Superior temporal gyrus (tissue), 1 donor: ENCODE results near the gene TTYH3.
A peak's percentile ranks its signal among the peaks of the same experiment; 100 is the strongest.
"Not testable (repeated sequence)": the region's sequence is repeated elsewhere in the genome, so short reads cannot be mapped to it uniquely, and the experiment has no call there.

Source experiments
- DNase-seq: peaks from one replicate; pipeline ENCODE4 v3.0.0-alpha.2; 2016; ENCODE audit errors: extremely low spot score

Gene TTYH3

DNA sequence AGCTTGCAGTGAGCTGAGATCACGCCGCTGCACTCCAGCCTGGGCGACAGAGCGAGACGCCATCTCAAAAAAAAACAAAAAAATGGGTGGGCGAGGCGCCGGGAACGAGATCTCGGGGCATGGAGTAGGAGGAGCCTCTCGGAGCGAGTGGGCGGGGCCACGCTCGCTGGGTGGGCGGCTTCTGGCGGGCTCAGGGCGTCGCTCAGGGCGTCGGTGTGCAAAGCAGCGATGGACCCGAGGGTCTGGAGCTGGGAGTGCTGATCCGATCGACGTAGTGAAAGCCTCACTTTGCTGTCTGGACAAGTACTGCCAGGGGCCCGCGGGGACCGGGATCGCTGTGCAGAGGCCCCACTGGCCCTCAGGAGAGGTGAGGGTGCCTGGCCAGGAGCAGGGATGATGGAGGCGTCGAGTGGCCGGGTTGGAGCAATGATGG lies 33.6 kb downstream of the TTYH3 start:
- no peak for DNase-seq

DNA sequence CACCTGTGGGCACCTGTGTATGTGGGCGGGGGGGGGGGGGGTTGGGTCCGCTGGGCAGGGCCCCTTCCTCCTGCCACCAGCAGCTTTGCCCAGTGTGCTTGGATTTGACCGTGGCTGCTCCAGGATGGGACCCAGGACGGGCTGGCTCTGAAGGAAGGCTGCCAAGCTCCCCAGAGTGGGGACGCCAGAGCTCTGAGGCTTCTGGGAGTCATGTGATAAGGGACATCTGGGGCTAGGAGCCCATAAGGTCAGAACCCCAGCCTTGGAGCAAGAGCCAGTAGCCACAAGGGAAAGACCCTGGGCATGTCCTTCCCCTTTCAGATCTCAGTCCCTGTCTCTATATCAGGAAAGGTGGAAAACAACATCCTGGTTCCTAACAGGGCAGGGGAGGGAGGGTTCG lies 34.4 kb downstream of the TTYH3 start:
- no peak for DNase-seq

DNA sequence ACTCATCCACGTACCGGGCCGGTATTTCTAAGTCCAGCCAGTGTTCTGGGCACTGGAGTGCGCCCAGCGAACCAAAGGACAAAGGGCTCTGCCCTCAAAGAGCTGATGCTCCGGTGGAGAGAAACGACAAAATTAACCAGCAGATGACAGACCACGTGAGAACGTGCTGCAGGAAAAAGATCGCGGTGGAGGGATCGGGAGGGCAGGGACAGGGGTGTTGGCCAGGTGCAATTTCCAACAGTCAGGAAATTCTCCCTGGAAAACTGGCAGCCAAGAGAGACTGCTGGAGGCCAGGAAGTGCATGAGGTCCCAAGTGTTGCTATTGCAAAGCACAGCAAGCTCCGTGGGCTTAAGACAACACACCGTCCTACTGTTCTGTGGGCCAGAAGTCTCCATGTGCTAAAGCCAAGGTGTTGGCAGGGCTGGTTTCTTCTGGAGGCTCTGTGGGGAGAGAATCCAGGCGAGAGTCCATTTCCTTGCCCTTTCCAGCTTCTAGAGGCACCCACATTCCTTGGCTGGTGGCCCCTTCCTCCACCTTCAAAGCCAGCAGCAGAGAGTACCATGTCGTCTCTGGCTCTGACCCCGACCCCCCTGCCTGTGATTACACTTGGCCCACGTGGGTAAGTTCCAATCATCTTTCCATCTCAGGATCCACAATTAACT lies 34.9 kb downstream of the TTYH3 start:
- no peak for DNase-seq

DNA sequence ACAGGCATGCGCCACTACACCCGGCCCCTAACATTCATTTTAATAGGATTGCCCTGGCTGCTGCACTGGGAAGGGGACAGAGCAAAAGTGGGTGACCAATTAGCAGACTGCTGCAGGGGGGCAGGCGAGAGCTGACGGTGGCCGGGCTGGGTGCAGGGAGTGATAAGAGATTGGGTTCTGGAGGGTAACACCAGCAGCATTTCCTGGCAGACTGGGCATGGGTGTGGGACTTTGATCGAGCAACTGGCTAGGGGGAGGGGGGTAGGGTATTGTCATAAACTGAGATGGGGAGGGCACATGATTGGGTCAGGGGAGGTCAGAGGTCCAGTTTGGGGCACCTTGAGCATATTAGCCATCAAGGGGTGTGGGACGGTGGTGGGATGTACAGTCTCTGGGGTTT lies 36.1 kb downstream of the TTYH3 start:
- no peak for DNase-seq

DNA sequence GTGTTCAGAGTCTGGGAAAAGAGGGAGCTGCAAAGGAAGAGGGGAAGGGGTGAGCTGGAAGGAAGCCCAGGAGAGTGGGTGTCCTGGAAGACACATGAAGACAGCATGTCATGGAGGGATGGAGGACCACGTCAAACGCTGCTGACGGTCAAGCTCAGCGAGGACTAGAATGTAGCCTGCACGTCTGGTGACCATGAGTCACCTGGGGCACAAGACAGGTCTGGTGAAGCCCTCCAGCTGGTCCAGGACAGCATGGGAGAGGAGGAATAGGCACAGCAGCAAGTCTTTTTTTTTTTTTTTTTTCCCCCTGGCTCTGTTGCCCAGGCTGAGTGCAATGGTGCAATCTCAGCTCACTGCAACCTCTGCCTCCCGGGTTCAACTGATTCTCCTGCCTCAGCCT lies 36.6 kb downstream of the TTYH3 start:
- no peak for DNase-seq

DNA sequence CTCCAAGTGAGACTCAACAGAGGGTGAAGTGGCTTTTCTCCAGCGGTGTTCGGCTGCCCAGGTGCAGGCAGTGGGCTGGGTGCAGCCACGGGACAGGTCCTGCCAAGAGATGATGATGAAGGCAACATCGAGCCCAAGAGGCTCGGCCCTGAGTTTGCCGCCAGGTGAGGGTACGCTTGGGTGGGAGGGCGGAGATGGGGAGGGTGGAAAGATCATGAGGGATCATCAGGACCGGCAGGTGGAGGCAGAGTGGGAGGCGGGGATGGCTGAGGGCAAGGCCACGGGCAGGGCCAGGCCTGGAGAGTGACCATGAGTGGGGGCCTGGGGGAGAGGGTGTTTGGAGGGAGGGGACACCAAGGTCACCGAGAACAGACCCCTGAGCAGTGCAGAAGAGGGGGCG lies 38.4 kb downstream of the TTYH3 start:
- no peak for DNase-seq

DNA sequence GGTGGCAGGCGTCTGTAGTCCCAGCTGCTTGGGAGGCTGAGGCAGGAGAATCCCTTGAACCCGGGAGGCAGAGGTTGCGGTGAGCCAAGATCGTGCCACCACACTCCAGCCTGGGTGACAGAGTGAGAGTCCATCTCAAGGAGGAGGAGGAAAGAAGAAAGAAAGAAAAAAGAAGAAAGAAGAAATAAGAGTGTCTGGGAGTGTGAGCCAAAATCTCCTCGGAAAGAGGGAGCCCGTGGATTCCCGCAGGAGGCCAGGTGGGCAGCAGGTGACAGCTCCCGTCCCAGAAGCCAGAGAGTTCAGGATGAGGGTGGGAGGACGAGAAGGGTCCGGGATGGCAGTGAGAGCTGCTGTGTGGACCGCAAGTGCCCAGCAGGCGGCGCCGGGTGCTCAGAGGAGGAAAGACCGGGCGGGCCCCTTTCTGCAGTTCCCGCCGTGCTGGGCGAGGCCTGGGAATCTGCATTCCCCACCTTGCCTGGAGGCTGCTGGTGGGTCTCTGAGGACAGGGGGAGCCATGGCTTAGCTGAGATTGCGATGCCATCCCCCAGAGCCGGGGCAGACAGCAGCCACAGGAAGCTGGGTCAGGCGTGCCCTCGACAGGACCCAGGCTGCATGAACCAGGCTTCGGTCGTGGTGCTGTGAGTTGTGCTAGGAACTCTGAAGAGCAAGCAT lies 39.1 kb downstream of the TTYH3 start:
- DNase-seq, result peak; percentile 75

DNA sequence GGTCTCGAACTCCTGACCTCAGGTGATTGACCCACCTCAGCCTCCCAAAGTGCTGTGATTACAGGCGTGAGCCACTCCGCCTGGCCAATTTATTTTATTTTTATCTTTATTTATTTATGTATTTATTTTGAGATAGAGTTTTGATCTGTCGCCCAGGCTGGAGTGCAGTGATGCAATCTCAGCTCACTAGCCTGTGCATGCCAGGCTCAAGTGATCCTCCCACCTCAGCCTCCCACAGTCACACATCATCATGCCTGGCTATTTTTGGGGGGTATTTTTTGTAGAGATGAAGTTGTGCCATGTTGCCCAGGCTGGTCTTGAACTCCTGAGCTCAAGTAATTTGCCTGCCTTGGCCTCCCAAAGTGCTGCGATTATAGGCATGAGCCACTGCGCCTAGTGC lies 41.4 kb downstream of the TTYH3 start:
- not testable (repeated sequence) for DNase-seq

DNA sequence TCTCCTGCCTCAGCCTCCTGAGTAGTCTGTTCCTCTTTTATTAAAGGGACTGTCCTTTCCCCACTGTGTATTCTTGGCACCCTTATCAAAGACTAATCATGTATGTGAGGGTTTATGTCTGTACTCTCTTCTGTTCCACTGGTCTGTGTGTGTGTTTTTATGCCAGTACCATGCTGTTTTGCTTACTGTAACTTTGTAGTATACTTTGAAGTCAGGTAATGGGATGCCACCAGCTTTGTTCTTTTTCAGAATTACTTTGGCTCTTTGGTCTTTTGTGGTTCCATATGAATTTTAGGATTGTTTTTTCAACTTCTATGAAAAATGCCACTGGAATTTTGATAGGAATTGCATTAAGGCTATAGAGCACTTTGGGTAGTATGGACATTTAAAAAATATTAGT lies 42.1 kb downstream of the TTYH3 start:
- no peak for DNase-seq

DNA sequence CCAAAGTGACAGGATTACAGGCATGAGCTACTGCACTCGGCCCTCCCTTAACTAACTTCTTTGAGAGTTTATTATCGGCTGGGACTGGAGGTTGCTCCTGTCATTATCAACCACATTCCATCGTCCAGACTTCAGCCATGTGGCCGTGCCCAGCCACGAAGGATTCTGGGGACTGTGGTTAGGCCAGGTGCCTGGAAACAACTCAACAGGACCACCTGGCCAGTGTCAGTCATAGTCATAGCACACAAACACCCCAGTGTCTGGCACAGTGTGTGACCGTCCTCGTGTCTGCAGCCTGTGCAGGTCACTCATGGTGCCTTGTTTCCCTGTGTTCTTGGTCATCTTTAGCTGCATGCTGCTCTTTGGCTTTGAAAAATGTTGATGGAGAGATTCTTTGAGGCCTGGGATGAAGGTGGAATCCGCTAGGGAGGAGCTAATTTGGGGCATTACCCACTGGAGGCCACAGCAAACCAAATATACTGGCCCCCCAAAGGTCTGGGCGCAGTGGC lies 43.5 kb downstream of the TTYH3 start:
- DNase-seq, result no peak

DNA sequence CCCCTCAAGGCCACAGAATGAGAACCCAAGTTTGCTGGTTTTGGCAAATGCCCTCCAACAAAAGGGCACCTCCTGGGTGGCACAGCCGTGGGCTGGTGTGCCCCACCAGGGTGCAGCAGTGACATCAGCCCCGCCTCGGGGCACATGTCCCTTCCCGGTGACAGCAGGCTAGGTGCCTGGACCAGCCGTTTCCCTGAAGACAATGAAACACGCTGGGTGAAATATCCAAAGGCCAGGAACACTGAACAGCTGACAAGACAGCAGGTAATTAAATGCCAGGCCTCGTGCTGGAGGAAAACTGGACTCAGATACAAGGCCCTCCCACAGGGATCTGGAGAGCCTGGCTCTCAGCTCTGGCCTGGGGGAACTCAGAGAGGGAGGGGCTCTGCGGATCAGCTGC lies 44.8 kb downstream of the TTYH3 start:
- not testable (repeated sequence) for DNase-seq

DNA sequence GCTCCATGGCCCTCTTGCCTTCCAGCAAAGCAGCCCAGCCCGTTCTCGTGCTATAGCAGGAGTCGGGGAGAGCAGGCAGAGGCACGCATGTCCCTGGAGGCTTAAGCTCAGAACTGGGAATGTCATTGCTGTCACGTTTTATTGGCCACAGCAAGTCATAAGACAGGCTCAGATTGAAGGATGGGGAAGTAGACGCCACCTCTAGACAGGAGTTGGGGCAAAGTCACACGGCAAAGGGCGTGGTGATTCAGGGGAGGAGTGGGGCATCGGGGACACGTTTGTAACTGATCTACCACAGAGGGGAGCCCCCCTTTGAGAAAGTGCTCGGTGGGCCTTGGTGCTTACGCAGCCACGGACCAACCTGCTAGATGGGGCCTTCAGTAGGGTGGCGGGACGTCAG lies 46.7 kb downstream of the TTYH3 start:
- not testable (repeated sequence) for DNase-seq

DNA sequence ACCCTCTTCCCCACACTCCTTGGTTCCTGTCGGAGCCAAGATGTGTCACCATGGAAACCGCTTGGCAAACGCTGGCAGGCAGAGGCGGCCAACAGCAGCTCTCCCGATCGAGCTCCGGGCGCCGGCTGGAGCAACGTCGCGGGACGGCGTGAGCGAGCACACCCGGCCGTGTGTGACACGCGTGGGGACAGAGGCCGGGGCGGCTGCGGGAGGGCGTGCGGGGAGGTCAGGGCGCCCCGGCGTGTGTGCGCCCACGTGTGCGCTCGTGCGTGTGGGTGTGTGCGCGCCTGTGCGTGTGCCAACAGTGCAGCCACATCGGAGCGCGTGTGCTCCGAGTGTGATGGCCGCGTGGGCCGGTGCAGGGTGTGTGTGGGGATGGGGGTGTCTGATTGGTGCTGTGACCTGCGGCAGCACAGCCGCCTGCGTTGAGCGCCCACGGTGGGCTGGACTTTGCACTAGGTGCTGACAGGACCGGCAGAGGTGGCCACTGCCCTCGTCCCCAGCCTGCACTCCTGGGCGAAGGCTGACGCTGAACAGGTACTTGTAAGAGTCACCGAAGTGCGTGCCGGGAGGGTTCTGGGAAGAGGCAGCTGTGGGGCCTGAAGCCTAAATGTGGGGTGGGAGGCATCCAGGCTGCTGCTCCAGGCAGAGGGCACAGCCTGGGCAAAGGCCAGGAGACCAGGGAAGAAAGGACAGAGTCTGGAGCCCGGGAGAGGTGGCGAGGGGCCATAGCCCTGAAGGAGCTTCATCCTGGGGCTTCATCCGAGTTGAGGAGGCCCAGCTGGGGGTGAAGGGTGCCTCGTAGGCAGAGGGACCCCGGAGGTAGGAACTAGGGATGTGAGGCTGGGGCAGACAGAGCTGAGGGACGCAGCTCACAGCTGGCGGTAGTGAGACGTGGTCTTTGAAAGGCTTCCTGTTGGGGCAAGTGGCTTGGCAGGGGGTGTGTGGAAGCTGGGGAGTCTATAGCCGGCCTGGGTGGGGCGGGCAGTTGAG lies 47.6 kb downstream of the TTYH3 start:
- not testable (repeated sequence) for DNase-seq

DNA sequence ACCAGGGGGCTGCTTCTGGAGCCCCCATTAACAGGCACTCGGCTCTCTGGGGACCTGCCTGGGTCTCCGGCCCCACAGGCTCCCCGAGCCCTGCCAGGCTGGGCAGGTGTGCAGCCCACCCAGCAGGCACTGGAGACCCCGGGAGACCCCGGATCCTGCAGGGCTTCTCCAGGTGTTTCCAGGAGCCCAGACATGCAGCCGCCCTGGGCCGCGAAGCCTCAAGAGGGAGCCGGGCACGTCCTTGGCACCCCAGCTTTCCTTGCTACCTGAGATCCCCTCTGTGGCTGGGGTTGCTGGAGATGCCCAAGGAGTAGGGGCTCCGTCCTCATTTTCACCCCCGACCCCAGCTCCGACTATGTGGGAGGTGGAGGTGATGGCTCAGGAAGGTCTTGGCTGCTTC lies 48.5 kb downstream of the TTYH3 start:
- DNase-seq, result no peak

DNA sequence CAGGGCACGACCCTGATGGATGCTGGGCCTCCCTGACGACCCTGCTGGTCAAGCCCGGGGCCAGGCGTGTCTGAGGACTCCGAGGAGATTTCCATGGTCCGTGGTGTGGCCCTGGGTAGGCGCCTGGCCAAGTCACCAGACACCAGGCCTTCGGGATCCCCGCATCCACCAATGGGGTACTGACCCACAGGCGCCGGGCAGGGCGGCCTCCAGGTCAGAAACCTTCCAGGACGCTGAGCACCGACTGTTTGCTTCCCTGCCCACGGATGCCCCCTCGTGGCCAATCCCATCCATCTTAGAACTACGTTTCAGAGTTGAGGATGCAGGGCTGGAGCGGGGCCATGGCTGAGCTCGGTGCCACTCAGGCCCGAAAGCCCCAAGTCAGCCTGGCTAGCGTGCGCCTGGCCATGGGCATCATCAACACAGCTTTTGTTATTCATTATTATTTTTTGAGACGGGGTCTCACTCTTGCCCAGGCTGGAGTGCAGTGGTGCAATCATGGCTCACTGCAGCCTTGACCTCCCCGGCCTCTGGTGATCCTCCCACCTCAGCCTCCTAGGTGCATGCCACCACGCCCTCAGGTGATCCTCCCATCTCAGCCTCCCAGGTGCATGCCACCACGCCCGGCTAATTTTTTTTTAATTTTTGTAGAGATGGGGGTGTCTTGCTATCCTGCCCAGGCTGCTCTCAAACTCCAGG lies 49.2 kb downstream of the TTYH3 start:
- peak; percentile 91 for DNase-seq

DNA sequence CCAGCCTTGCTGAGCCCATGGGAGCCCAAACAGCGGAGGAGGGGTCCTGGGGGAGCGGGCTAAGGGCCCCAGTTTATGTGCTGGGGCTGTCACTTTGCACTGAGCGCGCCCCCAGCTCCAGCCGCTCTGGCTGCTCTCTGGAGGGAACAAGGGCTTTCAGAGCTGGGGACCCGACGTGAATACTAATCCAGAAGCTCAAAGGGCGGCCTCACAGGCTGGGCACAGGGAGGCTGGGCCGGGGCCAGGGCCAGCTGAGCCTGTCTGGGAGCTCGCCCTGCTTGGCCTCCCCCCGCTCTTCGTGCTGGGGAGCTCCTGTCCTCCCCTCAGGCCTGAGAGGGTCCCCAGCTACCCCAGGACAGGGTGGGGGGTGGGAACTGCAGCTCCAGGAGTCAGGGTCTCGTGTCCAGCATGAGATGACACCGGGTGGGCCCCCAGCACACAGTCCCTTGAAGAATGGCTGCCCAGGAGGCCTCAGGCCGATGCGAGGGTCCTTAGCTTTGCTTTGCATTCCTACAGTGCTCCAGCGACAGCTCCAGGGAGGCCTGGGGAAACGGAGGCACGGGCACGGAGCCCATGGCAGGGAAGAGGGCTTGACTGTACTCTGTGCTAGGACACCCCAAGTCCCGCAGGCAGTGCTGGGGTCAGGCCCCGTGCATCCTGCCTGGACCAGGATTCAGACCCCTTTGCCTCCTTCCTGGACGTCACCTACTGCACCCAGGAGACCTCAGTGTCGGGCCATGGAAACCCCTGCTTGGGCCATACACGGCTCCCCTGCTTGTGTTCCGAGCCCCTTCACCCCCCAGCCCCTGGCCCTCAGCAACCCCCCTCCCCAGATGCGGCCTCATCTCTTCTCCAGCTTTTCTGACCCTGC lies 50.4 kb downstream of the TTYH3 start:
- DNase-seq, result peak; percentile 96

DNA sequence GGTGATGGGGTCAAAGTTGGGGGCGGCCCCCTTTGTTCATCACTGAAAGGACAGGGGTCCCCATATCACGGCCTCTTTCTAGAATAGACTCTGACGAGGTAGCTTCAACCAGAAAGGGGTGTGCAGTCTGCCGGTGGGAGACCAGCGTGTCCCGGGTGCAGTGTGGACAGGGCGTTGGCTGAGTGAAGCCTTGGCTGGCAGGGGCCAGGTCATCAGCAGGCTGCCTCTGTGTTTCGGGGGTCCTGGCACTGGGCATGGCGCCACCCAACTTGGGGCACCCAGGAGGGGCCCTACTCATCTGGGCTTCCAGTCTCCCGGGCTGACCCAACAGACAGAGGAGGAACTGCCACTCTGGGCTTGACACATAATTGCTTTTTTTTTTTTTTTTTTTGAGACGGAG lies 52.7 kb downstream of the TTYH3 start:
- DNase-seq, result no peak

DNA sequence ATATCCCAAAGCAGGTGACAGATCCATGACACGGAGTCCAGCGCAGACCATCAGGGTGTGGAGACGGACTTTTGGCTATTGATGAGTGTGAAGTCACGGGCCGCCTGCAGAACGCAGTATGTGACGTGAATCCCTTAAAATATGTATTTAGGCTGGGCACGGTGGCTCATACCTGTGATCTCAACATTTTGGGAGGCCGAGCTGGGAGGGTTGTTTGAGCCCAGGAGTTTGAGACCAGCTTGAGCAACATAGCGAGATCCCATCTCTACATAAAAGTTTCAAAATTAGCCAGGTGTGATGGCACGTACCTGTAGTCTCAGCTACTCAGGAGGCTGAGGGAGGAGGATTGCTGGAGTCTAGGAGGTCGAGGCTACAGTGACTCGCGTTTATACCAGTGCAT lies 54.3 kb downstream of the TTYH3 start:
- DNase-seq, result no peak

DNA sequence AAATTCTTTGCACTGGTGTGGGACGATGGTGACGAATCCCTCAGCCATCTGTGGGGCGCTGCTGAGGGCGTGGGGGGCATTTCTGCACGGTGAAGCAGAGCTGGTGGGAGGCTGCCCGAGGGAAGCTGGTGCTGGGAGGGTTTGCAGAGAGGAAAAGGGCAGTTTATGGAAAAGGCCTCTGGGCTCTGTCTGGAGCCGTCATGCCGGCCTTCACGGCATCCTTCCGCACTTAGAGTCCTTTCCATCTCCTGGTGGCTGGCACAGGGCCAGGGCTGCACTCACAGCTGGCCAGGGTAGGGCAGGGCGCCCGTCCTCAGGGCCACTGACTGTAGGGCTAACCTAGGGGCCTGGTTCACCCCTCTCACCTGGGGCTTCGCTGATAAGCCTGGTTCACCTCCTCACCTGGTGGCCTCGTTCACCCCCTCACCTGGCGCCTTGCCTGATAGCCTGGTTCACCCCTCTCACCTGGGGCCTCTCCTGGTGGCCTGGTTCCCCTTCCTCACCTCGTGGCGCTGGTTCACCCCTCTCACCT lies 55.6 kb downstream of the TTYH3 start:
- DNase-seq, result no peak

DNA sequence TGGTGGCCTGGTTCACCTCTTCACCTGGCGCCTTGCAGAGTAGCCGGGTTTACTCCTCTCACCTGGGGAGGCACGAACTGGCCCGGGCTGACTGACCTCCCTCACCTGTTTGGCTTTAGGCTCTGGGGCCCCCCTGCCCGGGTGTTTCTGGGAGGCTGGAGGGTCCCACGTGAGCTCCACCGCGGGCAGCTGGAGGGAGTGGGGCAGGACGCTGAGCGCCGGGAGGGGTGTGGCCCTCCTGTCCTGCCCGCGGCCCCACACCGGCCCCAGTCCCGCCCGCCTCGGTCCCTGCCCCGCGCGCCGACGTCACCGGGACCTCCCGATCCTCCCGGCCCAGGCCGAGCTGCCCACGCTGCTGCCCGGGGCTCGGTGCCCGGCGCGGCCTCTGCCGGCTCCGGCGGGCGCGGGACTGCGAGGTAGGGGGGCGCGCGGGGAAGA lies 56.1 kb downstream of the TTYH3 start, which contains the start of gene AMZ1:
Gene AMZ1, plus strand, starts transcription at position 322 of the 438 bp plus-strand sequence. CDS start 12,250 bp downstream, outside the sequence.
- DNase-seq, result no peak
